HG02642 (cell line): ENCODE measurements around the gene TRIM33.
"Not testable (repeated sequence)": the region's sequence is repeated elsewhere in the genome, so short reads cannot be mapped to it uniquely, and the experiment has no call there.

ENCODE experiments used
- ATAC-seq: cut with Tn5 transposase; IDR thresholded peaks from one replicate; pipeline ENCODE4 v1.9.1; 2021; ENCODE audit warnings: mild to moderate bottlenecking; ENCODE audit not compliant: unreplicated experiment, poor library complexity

TRIM33 gene

DNA sequence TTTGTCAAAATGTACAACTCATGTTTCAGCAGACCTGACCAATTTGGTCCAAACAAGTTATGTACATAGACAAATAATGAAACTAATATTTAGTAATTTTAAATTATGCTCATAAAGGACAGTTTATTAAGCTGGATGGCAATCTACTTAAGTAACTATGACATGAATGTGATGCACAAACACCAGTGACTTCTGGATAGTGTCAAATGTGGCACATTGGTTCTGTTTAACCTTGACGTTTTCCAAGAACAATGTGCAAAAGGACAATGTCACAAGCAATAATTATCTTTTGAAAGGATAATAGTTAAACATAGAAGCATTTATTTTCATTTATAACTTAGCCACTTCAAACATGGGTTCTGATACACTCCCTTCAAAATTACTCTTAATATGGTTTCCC lies 80.0 kb downstream of the TRIM33 start:
- ATAC-seq: no peak

DNA sequence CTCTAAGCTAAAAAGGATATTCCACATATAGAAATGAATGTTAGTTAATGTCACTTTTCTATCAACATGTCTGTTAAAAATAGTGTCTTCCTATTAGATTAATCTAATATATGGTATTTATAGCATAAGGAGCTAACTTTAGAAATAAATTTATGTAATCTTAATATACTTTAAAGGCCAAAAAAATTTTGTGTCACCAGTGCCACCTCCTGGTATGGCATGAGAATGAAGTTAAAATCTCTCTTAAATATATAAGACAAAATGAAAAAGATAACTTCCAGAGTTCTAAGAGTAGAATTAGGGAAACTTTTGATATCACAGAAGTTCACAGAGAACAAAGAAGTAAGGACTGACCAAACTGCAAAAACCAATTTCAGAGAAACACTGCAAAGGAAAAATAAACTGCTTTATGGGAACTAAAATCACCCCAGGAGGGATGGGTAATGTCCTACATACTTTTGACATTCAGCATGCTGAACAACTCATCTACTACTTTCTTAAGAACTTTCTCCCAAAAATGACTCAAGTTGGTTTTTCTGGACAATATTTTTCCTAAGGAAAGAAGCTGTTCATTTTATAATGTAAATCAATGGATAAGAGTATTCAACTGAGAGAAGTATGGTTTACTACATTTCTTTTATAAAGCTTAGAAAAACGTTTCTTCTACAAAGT lies 82.8 kb downstream of the TRIM33 start:
- no peak for ATAC-seq

DNA sequence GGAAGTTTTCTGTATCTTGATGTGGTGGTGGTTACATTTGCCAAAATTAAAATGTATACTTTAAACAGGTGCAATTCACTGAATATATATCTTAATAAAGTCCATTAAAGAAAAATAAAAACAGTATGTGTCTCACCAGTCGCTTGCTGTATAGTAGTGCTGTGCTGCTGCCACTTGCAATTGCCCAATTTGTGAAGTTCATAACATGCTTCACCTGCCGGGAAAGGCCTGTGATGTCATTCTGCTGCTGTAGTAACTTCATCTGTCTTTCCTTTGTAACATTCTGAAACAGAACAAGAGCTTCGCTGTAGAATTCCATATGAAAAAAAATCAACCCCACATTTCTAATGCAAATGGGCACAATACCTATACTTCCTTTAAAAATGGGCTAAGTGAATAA lies 83.4 kb downstream of the TRIM33 start:
- no peak for ATAC-seq

DNA sequence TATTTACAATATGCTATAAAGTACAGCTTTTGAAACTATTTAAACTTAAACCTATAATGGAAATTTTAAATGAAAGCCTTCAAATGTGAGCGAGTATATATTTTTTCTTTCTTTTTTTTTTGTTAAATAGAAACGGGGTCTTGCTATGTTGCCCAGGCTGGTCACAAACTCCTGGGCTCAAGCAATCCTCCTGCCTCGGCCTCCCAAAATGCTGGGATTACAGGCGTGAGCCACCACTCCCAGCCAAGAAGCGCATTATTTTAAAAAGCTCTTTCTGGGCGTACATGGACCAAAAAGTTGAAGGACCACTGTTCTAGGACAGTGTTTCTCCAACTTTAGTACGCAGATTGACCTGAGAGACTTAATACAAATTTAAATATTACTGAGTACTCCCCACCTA lies 87.5 kb downstream of the TRIM33 start:
- no peak for ATAC-seq

DNA sequence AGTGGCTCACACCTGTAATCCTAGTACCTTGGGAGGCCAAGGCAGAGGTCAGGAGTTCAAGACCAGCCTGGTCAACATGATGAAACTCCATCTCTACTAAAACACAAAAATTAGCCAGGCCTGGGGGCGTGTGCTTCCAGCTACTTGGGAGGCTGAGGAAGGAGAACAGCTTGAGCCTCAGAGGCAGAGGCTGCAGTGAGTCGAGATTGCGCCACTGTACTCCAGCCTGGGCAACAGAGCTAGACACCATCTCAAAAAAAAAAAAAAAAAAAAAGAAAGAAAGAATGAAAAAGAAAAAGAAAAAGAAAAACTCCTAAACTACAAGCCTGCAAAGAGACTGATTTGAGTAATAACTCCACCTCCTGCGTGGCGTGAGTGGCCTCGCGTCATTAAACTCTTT lies 92.1 kb downstream of the TRIM33 start:
- not testable (repeated sequence) for ATAC-seq

DNA sequence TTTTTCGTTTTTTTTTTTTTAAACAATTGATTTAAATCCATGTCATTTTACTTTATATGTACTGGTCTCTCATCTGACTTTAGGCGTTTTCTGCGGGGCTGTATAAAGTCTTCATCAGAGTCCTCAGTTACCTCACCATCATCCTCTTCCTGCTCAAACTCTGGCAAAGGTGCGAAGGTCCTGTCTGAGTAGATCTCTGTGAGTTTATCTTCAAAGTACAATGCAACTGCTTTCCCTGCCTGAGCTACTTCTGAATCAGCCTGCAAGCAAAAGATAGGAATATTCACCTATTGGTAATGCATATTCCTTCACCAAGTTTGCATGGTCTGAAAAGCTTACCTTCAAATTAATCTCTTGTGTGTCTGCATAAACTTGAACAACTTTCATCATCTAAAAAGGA lies 113.4 kb downstream of the TRIM33 start:
- no peak for ATAC-seq

DNA sequence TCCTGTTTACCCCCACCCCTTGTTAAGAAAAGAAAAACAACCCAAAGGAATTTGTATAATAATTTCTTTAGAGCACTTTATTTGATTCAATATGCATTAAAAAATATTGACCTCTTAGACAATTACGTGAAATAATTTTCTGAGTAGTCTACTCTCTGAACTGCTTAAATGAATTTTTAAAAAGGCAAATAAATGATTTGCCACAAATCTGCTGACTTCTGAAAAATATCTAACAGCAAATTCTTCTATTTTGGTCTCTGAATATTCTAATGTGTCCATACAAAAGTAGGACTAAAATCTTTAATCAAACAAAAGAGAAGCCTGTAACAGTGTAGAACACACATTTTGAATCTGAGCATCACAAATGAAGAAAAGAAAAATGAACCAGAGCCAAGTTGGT lies 115.1 kb downstream of the TRIM33 start:
- no peak for ATAC-seq

DNA sequence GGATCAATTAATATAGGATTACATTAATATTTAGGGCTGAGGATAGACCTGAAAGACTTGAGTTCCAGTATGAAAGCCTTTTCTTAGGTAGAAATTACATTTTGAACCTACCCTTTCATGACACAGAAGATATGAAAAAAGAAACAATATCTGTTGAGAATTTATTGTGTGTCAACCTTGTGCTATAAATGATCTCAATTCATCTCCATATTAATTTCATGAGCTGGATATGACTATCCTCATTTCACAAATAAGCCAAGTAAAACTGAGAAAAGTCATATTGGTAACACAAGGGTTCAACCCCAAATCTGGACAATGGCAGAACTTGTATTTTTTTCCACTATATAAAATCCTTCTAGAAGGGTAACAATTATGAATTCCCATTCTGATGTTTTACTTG lies 120.0 kb downstream of the TRIM33 start:
- ATAC-seq: no peak

DNA sequence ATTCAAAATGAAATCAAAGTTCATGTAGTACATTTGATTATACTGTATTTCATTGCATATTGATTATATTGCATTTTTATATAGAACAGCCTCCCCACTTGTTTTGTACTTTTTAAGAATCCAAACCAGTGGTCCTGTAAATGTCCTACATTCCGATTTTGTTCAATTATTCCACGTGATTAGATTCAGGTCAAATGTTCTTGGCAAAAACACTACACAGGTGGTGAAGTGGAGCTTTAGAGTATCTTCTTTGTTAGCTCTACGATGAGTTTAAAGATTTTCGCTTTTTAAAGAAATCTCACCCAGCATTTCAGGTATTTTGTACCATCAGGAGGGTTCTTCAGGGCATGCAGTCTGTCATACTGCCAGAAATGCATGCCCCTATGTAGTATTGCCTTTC lies 120.6 kb downstream of the TRIM33 start:
- no peak for ATAC-seq

DNA sequence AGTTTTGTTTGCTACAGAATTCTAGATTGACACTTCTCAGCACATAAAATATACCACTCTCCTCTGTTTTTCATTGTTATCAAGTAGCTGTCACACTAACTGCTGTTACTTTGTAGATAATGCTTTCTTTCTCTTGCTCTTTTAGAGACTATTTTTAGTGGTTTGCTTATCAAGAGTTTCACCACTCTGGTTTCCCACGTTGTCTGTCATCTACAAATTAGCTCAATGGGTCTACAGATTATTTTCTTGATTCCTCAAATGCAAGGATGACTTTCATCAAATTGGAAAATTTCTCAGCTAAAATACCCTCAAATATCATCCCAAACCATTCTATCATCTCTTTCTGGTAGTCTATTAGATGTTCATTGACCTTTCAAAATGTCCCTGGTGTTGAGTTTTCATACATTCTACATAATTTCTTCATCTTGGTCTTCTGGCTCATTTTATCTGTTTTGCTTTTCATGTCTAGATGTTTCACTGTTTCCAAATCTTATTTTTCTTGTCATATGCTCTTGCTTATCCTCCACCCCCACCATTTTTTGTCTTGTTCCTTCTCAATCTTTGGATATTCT lies 122.5 kb downstream of the TRIM33 start:
- ATAC-seq: no peak

DNA sequence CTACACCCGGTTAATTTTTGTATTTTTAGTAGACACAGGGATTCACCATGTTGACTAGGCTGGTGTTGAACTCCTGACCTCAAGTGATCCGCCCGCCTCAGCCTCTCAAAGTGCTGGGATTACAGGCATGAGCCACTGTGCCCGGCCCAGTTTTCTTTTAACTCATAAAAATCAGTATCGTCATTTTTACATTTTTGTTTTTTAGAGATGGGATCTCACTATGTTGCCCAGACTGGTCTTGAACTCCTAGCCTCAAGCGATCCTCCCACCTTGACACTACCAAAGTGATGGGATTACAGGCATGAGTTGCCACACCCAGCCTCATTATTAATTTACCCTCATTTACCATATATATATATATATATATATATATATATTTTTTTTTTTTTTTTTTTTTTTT lies 123.4 kb downstream of the TRIM33 start:
- ATAC-seq: not testable (repeated sequence)

DNA sequence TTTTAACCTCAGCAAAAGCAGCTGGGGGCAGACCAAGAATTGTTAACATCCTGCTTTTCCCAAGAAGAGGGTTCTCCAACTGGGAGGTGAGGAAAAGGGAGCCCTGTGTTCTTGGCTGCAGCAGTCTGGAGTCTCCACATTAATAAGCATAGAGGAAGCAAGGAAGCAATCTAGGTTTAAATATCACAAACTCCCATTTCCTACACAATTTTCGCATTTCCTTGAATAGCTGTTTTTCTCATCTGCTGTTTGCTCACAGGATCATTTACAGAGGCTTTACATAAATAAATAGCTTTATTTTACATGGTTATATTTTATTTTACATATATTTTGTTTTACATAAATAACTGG lies 124.0 kb downstream of the TRIM33 start:
- ATAC-seq: no peak

DNA sequence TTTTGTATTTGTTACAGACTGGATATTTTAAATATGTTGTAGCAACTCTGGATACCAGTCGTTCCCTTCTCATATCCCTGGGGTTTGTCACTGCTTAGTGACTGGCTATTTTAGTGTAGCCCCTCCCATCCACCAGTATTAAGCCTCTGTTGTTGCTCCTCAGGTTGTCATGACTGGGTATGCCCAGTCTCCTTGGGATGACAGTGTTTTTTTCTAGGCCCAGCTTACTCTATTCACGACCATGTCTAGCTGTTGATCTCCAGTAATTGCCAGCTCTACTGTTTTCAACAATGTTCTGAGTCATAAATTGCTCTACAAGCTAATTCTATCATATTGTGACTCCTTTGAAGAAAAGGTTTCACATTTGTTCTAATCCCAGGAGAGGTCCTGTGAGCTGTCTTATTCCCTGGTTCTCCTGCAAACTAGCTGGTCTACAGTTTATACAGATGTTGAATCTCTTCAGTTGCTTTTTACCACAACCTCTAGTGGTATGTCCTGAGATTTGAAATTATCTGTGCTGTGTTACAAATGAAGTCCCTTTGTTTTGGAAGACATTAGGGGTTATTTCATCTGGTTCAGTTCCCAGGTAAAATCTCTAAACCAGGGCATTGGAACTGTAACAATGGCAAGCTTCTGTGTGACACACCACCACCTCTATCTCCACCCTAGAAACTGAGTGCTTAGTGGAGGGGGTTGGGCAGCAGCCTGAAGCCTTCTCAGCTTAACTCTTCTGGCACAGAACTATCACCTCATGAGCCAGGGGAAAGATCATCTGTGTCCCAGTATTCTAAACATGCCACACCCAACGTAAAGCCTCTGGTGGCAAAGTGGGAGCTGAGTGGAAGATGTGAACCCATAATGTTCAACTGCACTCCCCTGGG lies 124.6 kb downstream of the TRIM33 start:
- no peak for ATAC-seq

DNA sequence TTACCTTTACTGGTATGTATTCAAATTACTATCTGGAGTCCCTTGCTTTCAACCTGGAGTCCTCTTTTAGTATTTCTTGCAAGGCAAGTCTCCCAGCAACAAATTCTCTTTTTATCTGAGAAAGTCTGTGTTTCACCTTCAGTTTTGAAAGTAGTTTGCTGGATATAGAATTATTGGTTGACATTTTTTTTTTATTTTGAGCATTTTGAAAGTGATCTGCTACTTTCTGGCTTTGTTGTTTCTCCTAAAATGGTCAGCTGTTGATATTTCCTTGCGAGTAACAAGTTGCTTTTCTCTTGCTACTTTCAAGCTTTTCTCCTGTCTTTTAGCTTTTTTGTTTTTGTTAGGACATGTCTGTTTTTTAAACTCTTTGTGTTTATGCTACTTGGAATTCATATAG lies 126.1 kb downstream of the TRIM33 start:
- ATAC-seq: no peak

DNA sequence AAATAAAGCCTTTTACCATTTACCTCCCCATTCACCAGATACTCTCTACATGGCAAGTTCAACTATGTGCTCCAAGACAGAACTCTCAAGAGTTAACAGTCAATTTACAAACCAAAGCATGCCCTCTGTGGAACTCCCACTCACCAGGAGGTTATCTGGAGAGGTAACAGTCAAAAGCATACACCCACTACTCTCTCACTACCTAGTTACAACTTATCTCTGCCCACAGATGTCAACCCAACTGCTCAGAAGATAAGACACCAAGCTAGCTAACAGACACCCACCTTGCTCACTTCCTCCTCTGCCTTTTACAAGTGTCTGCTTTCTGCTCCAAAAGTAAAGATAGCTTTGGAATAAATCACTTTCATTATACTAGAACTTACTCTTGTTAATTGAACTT lies 131.0 kb downstream of the TRIM33 start:
- no peak for ATAC-seq

DNA sequence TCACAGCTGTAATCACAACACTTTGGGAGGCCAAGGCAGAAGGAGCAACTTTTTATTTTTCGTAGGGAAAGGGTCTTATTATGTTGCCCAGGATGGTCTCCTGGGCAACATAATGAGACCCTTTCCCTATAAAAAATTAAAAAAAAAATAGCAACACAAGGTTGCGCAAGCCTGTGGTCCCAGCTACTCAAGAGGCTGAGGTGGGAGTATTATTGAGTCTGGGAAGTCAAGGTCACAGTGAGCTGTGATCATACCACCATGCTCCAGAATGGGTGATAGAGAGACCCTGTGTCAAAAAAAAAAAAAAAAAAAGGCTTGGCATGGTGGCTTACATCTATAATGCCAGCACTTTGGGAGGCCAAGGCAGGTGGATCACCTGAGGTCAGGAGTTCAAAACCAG lies 131.6 kb downstream of the TRIM33 start:
- ATAC-seq: no peak

DNA sequence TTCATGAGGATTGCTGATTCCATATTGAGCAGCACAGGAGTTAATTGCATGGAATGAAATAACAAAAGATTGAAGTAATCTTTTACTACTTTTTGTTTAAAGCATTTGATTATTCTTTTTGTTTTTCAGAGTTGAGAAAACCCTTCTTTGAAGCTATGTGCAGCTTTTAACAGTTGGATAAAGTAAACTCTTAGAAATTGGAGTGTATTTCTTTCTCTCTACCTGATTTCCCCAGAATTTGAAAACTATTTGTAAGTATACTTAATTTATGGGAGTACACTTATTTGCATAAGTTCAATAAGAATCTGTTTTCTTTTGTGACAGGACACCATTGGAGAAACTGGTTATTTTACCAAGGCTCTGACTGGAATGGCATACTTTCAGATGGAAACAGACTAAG lies 133.6 kb downstream of the TRIM33 start:
- no peak for ATAC-seq

DNA sequence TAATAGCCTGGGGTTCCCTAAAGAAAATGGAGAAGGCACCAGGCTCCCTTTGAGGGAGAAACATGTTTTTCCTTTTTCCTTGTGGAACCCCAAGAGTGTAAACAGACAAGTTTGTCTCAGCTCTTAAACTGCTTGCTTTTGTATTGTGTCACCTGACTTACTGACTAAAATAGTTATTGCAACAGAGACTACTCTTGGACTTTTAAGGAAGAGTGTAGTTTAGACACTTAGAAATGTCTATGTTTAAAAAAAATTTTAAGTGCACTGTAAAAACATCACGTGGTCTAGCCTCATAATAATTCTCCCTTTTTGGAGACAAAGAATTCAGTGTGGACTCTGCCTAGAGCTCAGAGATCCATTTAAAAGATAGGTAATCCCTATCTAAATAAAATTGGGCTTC lies 141.1 kb downstream of the TRIM33 start:
- ATAC-seq: no peak

DNA sequence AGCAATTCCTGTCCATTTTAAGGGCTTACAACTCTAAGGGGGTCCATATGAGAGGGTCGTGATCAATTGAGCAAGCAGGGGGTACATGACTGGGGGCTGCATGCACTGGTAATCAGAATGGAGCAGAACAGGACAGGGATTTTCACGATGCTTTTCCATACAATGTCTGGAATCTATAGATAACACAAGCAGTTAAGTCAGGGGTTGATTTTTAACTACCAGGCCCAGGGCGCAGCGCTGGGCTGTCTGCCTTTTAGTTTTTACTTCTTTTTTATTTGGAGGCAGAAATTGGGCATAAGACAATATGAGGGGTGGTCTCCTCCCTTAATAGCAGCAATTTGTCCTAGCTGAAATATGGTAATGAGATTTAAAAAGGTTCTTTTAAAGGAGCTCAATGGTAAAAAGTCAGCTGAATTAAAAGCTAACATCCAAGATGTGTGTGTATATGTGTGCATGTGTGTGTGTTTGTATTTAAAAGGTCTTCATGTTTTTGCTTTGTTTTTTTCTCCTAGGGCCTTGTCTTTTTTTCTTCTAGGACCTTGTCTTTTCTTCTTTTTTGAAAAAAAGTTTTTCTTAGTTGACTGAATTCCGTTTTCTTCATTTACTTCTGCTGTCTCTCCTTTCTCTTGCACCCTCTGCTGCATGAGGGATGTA lies 141.6 kb downstream of the TRIM33 start:
- ATAC-seq: not testable (repeated sequence)

DNA sequence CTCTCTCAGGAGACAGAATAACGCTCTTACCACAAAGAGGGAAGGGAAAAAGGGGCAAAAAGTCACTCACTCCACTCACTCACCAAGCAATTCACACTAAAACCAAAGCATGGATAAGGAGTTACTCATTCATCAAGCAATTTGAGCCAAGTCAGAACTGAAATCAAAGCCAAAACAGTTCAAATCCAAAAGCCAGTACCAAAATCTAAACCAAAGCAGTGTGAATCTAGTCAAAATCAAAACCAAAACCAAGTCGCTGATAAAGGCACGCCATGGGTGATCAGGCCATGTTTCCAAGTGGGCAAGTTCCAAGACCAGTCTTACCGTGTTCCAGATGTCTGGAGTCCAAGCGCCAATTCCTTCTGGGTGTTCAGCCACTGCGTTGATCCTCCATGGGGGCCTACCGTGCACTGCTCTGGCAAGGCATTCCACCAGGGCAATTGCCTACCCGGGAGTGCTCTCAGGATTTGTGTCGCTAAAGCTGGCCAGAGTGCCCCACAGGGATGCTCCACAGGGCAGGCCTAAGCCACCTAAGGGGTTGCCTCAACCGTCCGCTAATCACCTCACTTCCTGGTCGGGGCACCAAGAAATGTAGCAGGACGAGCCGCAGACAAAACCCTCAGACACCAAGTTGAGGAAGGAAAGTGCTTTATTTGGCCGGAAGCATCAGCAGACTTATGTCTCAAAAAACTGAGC lies 142.3 kb downstream of the TRIM33 start:
- no peak for ATAC-seq

DNA sequence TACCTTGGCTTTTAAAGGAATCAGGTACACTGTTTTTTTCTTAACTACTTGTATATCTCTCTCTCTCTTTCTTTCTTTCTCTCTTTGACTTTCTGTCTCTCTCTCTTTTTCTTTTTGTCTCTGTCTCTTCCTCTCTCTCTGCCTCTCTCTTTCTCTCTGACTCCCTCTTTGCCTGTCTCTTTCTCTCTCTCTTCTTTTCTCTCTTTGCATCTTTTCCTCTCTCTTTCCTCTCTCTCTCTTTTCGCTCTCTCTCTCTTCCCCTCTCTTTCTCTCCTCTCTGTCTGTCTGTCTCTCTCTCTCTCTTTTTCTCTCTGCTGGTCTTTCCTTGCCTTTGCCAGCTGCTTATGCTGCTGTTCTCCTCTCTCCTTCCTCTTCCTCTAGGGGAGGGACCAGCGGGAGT lies 143.2 kb downstream of the TRIM33 start:
- ATAC-seq: no peak
